H1 (cell line): ENCODE measurements around the gene TYK2. TPM values are rescaled to one million over a fixed set of nuclear protein-coding genes. Genes with fewer than 3 reads are reported as not detected.

Experiments used
- CTCF ChIA-PET: fragments of 300-600 bp; sonication (Branson Sonifier 250); formaldehyde crosslinking; loops from one replicate; lab custom pipeline; 2021; ENCODE audit not compliant: partially characterized antibody; lab: Charles Lee
- POLR2A ChIA-PET: fragments of 300-600 bp; sonication (Branson Sonifier 250); formaldehyde crosslinking; loops from one replicate; lab custom pipeline; 2021; ENCODE audit warnings: inconsistent platforms; ENCODE audit not compliant: partially characterized antibody; lab: Charles Lee
- DNase-seq, 2 experiments: peaks; one replicate each; pipeline versions ENCODE4 v3.0.0 to v3.0.0-alpha.2; 2010 to 2022; ENCODE audit warnings: low spot score in 2 of 2, low read depth in 1 of 2, mixed read lengths in 1 of 2
- FAIRE-seq: peaks from 2 replicates; lab custom pipeline; 2011; peaks lifted over from hg19 to GRCh38; lab: Jason Lieb, UNC
- H2AFZ ChIP-seq: 2 replicates; pipeline ENCODE4 v1.8.1; 2012; ENCODE audit warnings: low read length, inconsistent platforms
- H2AK5ac ChIP-seq: 2 replicates; pipeline ENCODE4 v1.6.1; 2013; ENCODE audit warnings: low read depth, low read length
- H2BK120ac ChIP-seq: replicated peaks from 2 replicates; pipeline ENCODE3; 2013; ENCODE audit warnings: low read depth, low read length, inconsistent platforms
- H2BK12ac ChIP-seq: 2 replicates; pipeline ENCODE4 v1.6.1; 2013; ENCODE audit warnings: low read depth, low read length
- H2BK15ac ChIP-seq: 2 replicates; pipeline ENCODE4 v1.6.1; 2013; ENCODE audit warnings: low read length
- H2BK20ac ChIP-seq: 2 replicates; pipeline ENCODE4 v1.6.1; 2013; ENCODE audit warnings: low read length
- H2BK5ac ChIP-seq: 2 replicates; pipeline ENCODE4 v1.6.1; 2013; ENCODE audit warnings: low read depth, low read length
- H3K14ac ChIP-seq: 2 replicates; pipeline ENCODE4 v1.6.1; 2013; ENCODE audit warnings: inconsistent platforms; ENCODE audit not compliant: insufficient read length
- H3K18ac ChIP-seq: 2 replicates; pipeline ENCODE4 v1.6.1; 2013; ENCODE audit warnings: low read length; ENCODE audit errors: extremely low read depth
- H3K23ac ChIP-seq: 2 replicates; pipeline ENCODE4 v1.6.1; 2013; ENCODE audit warnings: inconsistent platforms; ENCODE audit not compliant: insufficient read length
- H3K23me2 ChIP-seq: 2 replicates; pipeline ENCODE4 v1.6.1; 2013; ENCODE audit warnings: low read depth, low read length
- H3K27ac ChIP-seq: 2 replicates; pipeline ENCODE4 v1.6.1; 2011; ENCODE audit warnings: low read depth, low read length, inconsistent platforms
- H3K27me3 ChIP-seq, 4 experiments: replicated peaks in 1 of 4; 1 replicate in 1 of 4; 2 replicates in 3 of 4; pipeline versions ENCODE4 v1.6.1 to v1.8.1; 2011 to 2013; ENCODE audit warnings: low read length in 3 of 4, mild to moderate bottlenecking in 3 of 4, inconsistent platforms in 2 of 4, mixed read lengths in 2 of 4, moderate library complexity in 1 of 4; ENCODE audit not compliant: control insufficient read depth in 3 of 4, insufficient read depth in 3 of 4; ENCODE audit errors: extremely low read depth in 1 of 4
- H3K36me3 ChIP-seq, 4 experiments: 2 replicates each; pipeline versions ENCODE4 v1.6.1 to v1.8.1; 2011 to 2013; ENCODE audit warnings: mild to moderate bottlenecking in 4 of 4, low read length in 3 of 4, moderate library complexity in 2 of 4, control low read depth in 1 of 4, inconsistent platforms in 1 of 4; ENCODE audit not compliant: insufficient read depth in 4 of 4, control insufficient read depth in 2 of 4
- H3K4ac ChIP-seq: replicated peaks from 2 replicates; pipeline ENCODE3; 2013; ENCODE audit warnings: low read length, low read depth, mixed read lengths, inconsistent platforms; ENCODE audit not compliant: insufficient read length
- H3K4me1 ChIP-seq, 4 experiments: replicated peaks in 1 of 4; 1 replicate in 1 of 4; 2 replicates in 3 of 4; pipeline versions ENCODE4 v1.6.1 to v1.8.1; 2011 to 2013; ENCODE audit warnings: low read length in 3 of 4, inconsistent platforms in 2 of 4, mixed read lengths in 1 of 4; ENCODE audit not compliant: insufficient read depth in 4 of 4, control insufficient read depth in 3 of 4
- H3K4me2 ChIP-seq, 2 experiments: 2 replicates each; pipeline versions ENCODE4 v1.6.1 to v1.8.1; 2011 to 2013; ENCODE audit warnings: low read depth in 2 of 2, low read length in 2 of 2, control low read depth in 1 of 2, inconsistent platforms in 1 of 2, mild to moderate bottlenecking in 1 of 2; ENCODE audit not compliant: insufficient read depth in 1 of 2
- H3K4me3 ChIP-seq, 4 experiments: fragments of 200-600, 300-600 bp in 1 of 4; sonication (generic), shearing (Covaris generic), sonication (Bioruptor Twin) in 1 of 4; 2 replicates each; pipeline versions ENCODE4 v1.5.1 to v1.8.1; 2011 to 2016; ENCODE audit warnings: low read length in 4 of 4, low read depth in 3 of 4, control low read depth in 2 of 4, inconsistent platforms in 2 of 4, mild to moderate bottlenecking in 2 of 4, mixed read lengths in 1 of 4, moderate library complexity in 1 of 4; ENCODE audit not compliant: insufficient read depth in 2 of 4; ENCODE audit errors: extremely low read depth in 1 of 4
- H3K56ac ChIP-seq: replicated peaks from 2 replicates; pipeline ENCODE3; 2013; ENCODE audit warnings: low read depth, mild to moderate bottlenecking, mixed read lengths, low read length, inconsistent platforms; ENCODE audit not compliant: insufficient read length
- H3K79me1 ChIP-seq: 2 replicates; pipeline ENCODE4 v1.6.1; 2013; ENCODE audit warnings: low read depth, low read length, control low read depth
- H3K79me2 ChIP-seq, 2 experiments: 2 replicates each; pipeline versions ENCODE4 v1.6.1 to v1.8.1; 2012 to 2013; ENCODE audit warnings: low read length in 2 of 2, mild to moderate bottlenecking in 2 of 2, inconsistent platforms in 1 of 2; ENCODE audit not compliant: insufficient read depth in 2 of 2, control insufficient read depth in 1 of 2
- H3K9ac ChIP-seq, 4 experiments: replicated peaks in 1 of 4; 1 replicate in 1 of 4; 2 replicates in 3 of 4; pipeline versions ENCODE4 v1.6.1 to v1.8.1; 2011 to 2013; ENCODE audit warnings: low read depth in 3 of 4, low read length in 3 of 4, control low read depth in 2 of 4, mild to moderate bottlenecking in 2 of 4, moderate library complexity in 2 of 4, inconsistent platforms in 1 of 4; ENCODE audit errors: extremely low read depth in 1 of 4
- H3K9me3 ChIP-seq, 2 experiments: 2 replicates each; pipeline versions ENCODE4 v1.6.1 to v1.8.1; 2012 to 2013; ENCODE audit warnings: mild to moderate bottlenecking in 2 of 2, moderate library complexity in 2 of 2, control low read depth in 1 of 2, inconsistent platforms in 1 of 2, low read depth in 1 of 2, low read length in 1 of 2, mixed read lengths in 1 of 2; ENCODE audit not compliant: insufficient read depth in 2 of 2
- H4K20me1 ChIP-seq, 2 experiments: replicated peaks in 1 of 2; 2 replicates each; pipeline versions ENCODE3 to v1.8.1; 2011 to 2013; ENCODE audit warnings: inconsistent platforms in 2 of 2, low read length in 2 of 2, mild to moderate bottlenecking in 1 of 2; ENCODE audit not compliant: insufficient read depth in 2 of 2, control insufficient read depth in 1 of 2
- H4K5ac ChIP-seq: 2 replicates; pipeline ENCODE4 v1.6.1; 2013; ENCODE audit warnings: low read length, low read depth, mixed read lengths, inconsistent platforms; ENCODE audit not compliant: insufficient read length
- H4K8ac ChIP-seq: 2 replicates; pipeline ENCODE4 v1.8.0; 2013; ENCODE audit warnings: mild to moderate bottlenecking, moderate library complexity, low read length, inconsistent platforms; ENCODE audit not compliant: insufficient read depth; ENCODE audit errors: extremely low read depth
- H4K91ac ChIP-seq: replicated peaks from 2 replicates; pipeline ENCODE3; 2013; ENCODE audit warnings: low read length, mixed read lengths, inconsistent platforms; ENCODE audit not compliant: insufficient read length
- CBX8 ChIP-seq: fragments of 300-800, 300-1000 bp; sonication (generic); IDR thresholded peaks from 2 replicates; pipeline ENCODE4 v1.7.1; 2016; ENCODE audit warnings: low read depth, low read length, borderline replicate concordance
- CEBPB ChIP-seq: IDR thresholded peaks from 2 replicates; pipeline ENCODE4 v1.6.1; 2012; ENCODE audit warnings: low read depth, low read length
- CTCF ChIP-seq, 3 experiments: IDR thresholded peaks; 1 replicate in 2 of 3; 2 replicates in 1 of 3; pipeline versions ENCODE4 v1.5.1 to v1.6.1; 2011; ENCODE audit warnings: low read length in 3 of 3, mild to moderate bottlenecking in 3 of 3, inconsistent platforms in 2 of 3, low read depth in 1 of 3, moderate library complexity in 1 of 3; ENCODE audit not compliant: insufficient read depth in 1 of 3; ENCODE audit errors: control extremely low read depth in 1 of 3
- GABPA ChIP-seq: IDR thresholded peaks from 2 replicates; pipeline ENCODE4 v1.6.1; 2011; ENCODE audit warnings: mild to moderate bottlenecking, low read length, moderate library complexity, borderline replicate concordance; ENCODE audit not compliant: insufficient read depth
- JUND ChIP-seq: IDR thresholded peaks from 2 replicates; pipeline ENCODE4 v1.6.1; 2011; ENCODE audit warnings: mild to moderate bottlenecking, improper control_type of control experiment, low read length
- KDM4A ChIP-seq: IDR thresholded peaks from one replicate; pipeline ENCODE4 v1.7.1; 2012; ENCODE audit warnings: low read depth, mild to moderate bottlenecking, moderate library complexity, low read length, inconsistent platforms; ENCODE audit not compliant: severe bottlenecking
- RBBP5 ChIP-seq: IDR thresholded peaks from 2 replicates; pipeline ENCODE4 v1.7.1; 2012; ENCODE audit warnings: low read depth, mild to moderate bottlenecking, inconsistent platforms, low read length, moderate library complexity, borderline replicate concordance
- RFX5 ChIP-seq: IDR thresholded peaks from 2 replicates; pipeline ENCODE4 v1.6.1; 2011; ENCODE audit warnings: low read depth, low read length, improper control_type of control experiment, borderline replicate concordance
- SIN3A ChIP-seq, 2 experiments: IDR thresholded peaks in 1 of 2; conservative IDR thresholded peaks in 1 of 2; 2 replicates each; pipeline ENCODE4 v1.6.1; 2011 to 2012; ENCODE audit warnings: low read length in 2 of 2, improper control_type of control experiment in 1 of 2, low read depth in 1 of 2, mild to moderate bottlenecking in 1 of 2
- SIRT6 ChIP-seq: IDR thresholded peaks from one replicate; pipeline ENCODE4 v1.7.1; 2012; ENCODE audit warnings: low read length, inconsistent platforms
- SRF ChIP-seq: IDR thresholded peaks from 2 replicates; pipeline ENCODE4 v1.6.1; 2011; ENCODE audit warnings: mild to moderate bottlenecking, low read depth, low read length, moderate library complexity
- WGBS, 2 experiments: shearing (Covaris generic) in 1 of 2; methylation state at CpG; one replicate each; pipeline versions ENCODE4 v1.1.6 to v1.1.7; 2013 to 2015; ENCODE audit warnings: low lambda C conversion rate in 2 of 2, mixed read lengths in 2 of 2, inconsistent platforms in 1 of 2, low coverage in 1 of 2, missing lambda C conversion rate in 1 of 2; ENCODE audit not compliant: insufficient replicate concordance in 2 of 2, insufficient coverage in 1 of 2, insufficient read length in 1 of 2; ENCODE audit errors: extremely low coverage in 1 of 2, missing lambda C conversion rate in 1 of 2; 5-methylcytosine and 5-hydroxymethylcytosine counted together
- polyA plus RNA-seq, 7 experiments: library from polyadenylated mRNA; depleted of rRNA in 3 of 7; stranded (reverse) in 5 of 7; unstranded in 2 of 7; fragments of >200 nt in 5 of 7; fragments of 200-250 nt in 2 of 7; gene quantifications; 1 replicate in 5 of 7; 2 replicates in 1 of 7; 4 replicates in 1 of 7; pipeline versions ENCODE4 v1.2.1 to v1.2.3, GENCODE V29; 2011 to 2013; ENCODE audit warnings: missing spikeins in 2 of 7, mixed read lengths in 2 of 7
- total RNA-seq: library from RNA; stranded (reverse); fragmentation: NEBNext Ultra II Directional; extraction: Animal tissue kit (Norgen Biotek cat#: 25700); gene quantifications from 2 replicates; pipeline ENCODE4 v1.2.1, GENCODE V29; 2021

TYK2 gene
- total and polyA plus RNA-seq, 2 of the 8 experiments (the other 6 are each of a cell fraction or from before 2014, with no cell fraction given), result 32.1 to 40.8 TPM

- Histone ChIP-seq H3K79me1 (peaks cover 7% of the 10 kb centered on the region), H3K27ac (no peak overlapping the region), H3K4me3 (no peak overlapping the region), H3K79me2 (peaks cover 5 to 22% of the 10 kb centered on the region in 2 experiments), H4K20me1 (peaks cover 9 to 22% of the 10 kb centered on the region in 2 experiments), H2AK5ac (no peak overlapping the region), H3K23ac (no peak overlapping the region), H2BK5ac (no peak overlapping the region), H4K8ac (no peak overlapping the region), H3K9ac (no peak overlapping the region), H3K4me1 (peaks cover 0 to 4% (median 3%) of the 10 kb centered on the region in 4 experiments; a peak in 4 of 7 replicates), H3K36me3 (peaks cover 33 to 65% (median 53%) of the 10 kb centered on the region in 4 experiments), H3K4me2 (no peak overlapping the region), H3K18ac (no peak overlapping the region), H2BK120ac (no peak overlapping the region), H3K9me3 (no peaks in the 10 kb centered on the region), H2BK12ac (no peak overlapping the region), H2AFZ (no peak overlapping the region), H3K56ac (no peak overlapping the region), H3K23me2 (no peaks in the 10 kb centered on the region; the same call in 1 of the 2 replicates), H2BK20ac (no peak overlapping the region), H2BK15ac (no peak overlapping the region), H4K91ac (no peak overlapping the region), H3K4ac (no peak overlapping the region), H3K27me3 (no peaks in the 10 kb centered on the region), H3K14ac (no peak overlapping the region), H4K5ac (no peak overlapping the region)
- no peak for DNase-seq
- POLR2A ChIA-PET, result interaction anchor here (1.0 kb wide), 1 partner anchor 11 kb away, joined by 3 read pairs; the partner anchor contains the start of gene FDX2
- 85% methylated on average over 7 of the region's 7 CpGs; no CpG with 5 or more reads in 1 of the 2 experiments for WGBS, 2 experiments
- CTCF ChIA-PET, result interaction anchor here (1.0 kb wide), 1 partner anchor 61 kb away, joined by 4 read pairs; no protein-coding TSS in a partner anchor
- FAIRE-seq, result no peak
- TF ChIP-seq SRF (no peak), CEBPB (no peak), CTCF (IDR thresholded peaks at IDR 0.05; ENCODE audit: control extremely low read depth in 1 of 3, insufficient read depth in 1 of 3, low read depth in 1 of 3, low read length in 3 of 3) (no peak), RBBP5 (no peak), SIRT6 (no peak), GABPA (no peak), RFX5 (no peak), CBX8 (no peak), JUND (no peak), SIN3A (conservative IDR thresholded peaks at IDR 0.05 in 1 of 2, IDR thresholded peaks at IDR 0.05 in 1 of 2; ENCODE audit: low read depth in 1 of 2, low read length in 2 of 2) (no peak), KDM4A (no peak)
These were observed 52.6 kb downstream of the TYK2 start for GRCh38 chr19:10327793-10328192.
